ENCODE measurements around the gene APOBEC4. TPM values are rescaled to one million over a fixed set of nuclear protein-coding genes. Genes with fewer than 3 reads are reported as not detected.
"Not testable (repeated sequence)": the region's sequence is repeated elsewhere in the genome, so short reads cannot be mapped to it uniquely, and the experiment has no call there.

The APOBEC4 gene
- total RNA-seq, 1 donor from 2014 or later: not detected

GRCh38 chr1:183687546-183688304 lies 34.6 kb upstream of the APOBEC4 start:
- DNase-seq (ENCODE audit: low read depth): no peak
- H3K36me3 ChIP-seq (ENCODE audit: control insufficient read depth, insufficient read depth, low read length): no peaks in the 10 kb centered on the region
- H3K4me3 ChIP-seq (ENCODE audit: low read depth, low read length): no peak overlapping the region
- TF ChIP-seq CTCF (IDR thresholded peaks at IDR 0.05; ENCODE audit: insufficient read depth, low read length, poor library complexity, severe bottlenecking): no peak
- H3K27me3 ChIP-seq (ENCODE audit: control insufficient read depth, insufficient read depth, low read length): no peaks in the 10 kb centered on the region

- Histone ChIP-seq H3K4me3 (ENCODE audit: low read depth, low read length) (no peak overlapping the region), H3K36me3 (ENCODE audit: control insufficient read depth, insufficient read depth, low read length) (no peaks in the 10 kb centered on the region), H3K27me3 (ENCODE audit: control insufficient read depth, insufficient read depth, low read length) (no peaks in the 10 kb centered on the region)
- TF ChIP-seq CTCF (IDR thresholded peaks at IDR 0.05; ENCODE audit: insufficient read depth, low read length, poor library complexity, severe bottlenecking): no peak
- DNase-seq (ENCODE audit: low read depth): no peak
These were observed 33.1 kb upstream of the APOBEC4 start for GRCh38 chr1:183686229-183686628.

- DNase-seq (ENCODE audit: low read depth): no peak
- peak; percentile 60 for TF ChIP-seq CTCF (IDR thresholded peaks at IDR 0.05; ENCODE audit: insufficient read depth, low read length, poor library complexity, severe bottlenecking)
- Histone ChIP-seq H3K36me3 (ENCODE audit: control insufficient read depth, insufficient read depth, low read length) (no peaks in the 10 kb centered on the region), H3K4me3 (ENCODE audit: low read depth, low read length) (no peak overlapping the region), H3K27me3 (ENCODE audit: control insufficient read depth, insufficient read depth, low read length) (no peaks in the 10 kb centered on the region)
These were observed 32.1 kb upstream of the APOBEC4 start for GRCh38 chr1:183685112-183685713.

GRCh38 chr1:183679363-183679762 lies 26.2 kb upstream of the APOBEC4 start:
- H3K4me3 ChIP-seq (ENCODE audit: low read depth, low read length); H3K36me3 ChIP-seq (ENCODE audit: control insufficient read depth, insufficient read depth, low read length); H3K27me3 ChIP-seq (ENCODE audit: control insufficient read depth, insufficient read depth, low read length); DNase-seq (ENCODE audit: low read depth): not testable (repeated sequence)

GRCh38 chr1:183678819-183679218 lies 25.7 kb upstream of the APOBEC4 start:
- TF ChIP-seq CTCF (IDR thresholded peaks at IDR 0.05; ENCODE audit: insufficient read depth, low read length, poor library complexity, severe bottlenecking): no peak
- no peak for DNase-seq (ENCODE audit: low read depth)
- no peaks in the 10 kb centered on the region for H3K36me3 ChIP-seq (ENCODE audit: control insufficient read depth, insufficient read depth, low read length)

GRCh38 chr1:183676586-183677189 lies 23.6 kb upstream of the APOBEC4 start:
- no peak for TF ChIP-seq CTCF (IDR thresholded peaks at IDR 0.05; ENCODE audit: insufficient read depth, low read length, poor library complexity, severe bottlenecking)
- Histone ChIP-seq H3K27me3 (ENCODE audit: control insufficient read depth, insufficient read depth, low read length) (no peaks in the 10 kb centered on the region), H3K36me3 (ENCODE audit: control insufficient read depth, insufficient read depth, low read length) (no peaks in the 10 kb centered on the region), H3K4me3 (ENCODE audit: low read depth, low read length) (no peak overlapping the region)
- DNase-seq (ENCODE audit: low read depth): no peak

More at GRCh38 chr1:183678819-183679218, 25.7 kb upstream of the APOBEC4 start:
- H3K27me3 ChIP-seq (ENCODE audit: control insufficient read depth, insufficient read depth, low read length): no peaks in the 10 kb centered on the region
- H3K4me3 ChIP-seq (ENCODE audit: low read depth, low read length): no peak overlapping the region

All from kidney epithelial cell (primary cell).